DOHH2 (cell line): ENCODE data around the gene GLMP.

Source experiments
- EZH2phosphoT487 ChIP-seq: fragments of 200-600 bp; sonication (generic); IDR thresholded peaks from 2 replicates; pipeline ENCODE4 v1.6.1; 2017; ENCODE audit warnings: borderline replicate concordance, mild to moderate bottlenecking, antibody characterized with exemption, low read length, moderate library complexity, mixed read lengths
- TF ChIP-seq, protein P1 (sequence below): fragments of 200-600 bp; sonication (generic); IDR thresholded peaks from one replicate; pipeline ENCODE4 v1.5.1; 2014; ENCODE audit warnings: antibody characterized with exemption, mild to moderate bottlenecking, low read depth, low read length; ENCODE audit not compliant: poor library complexity, severe bottlenecking

DNA sequence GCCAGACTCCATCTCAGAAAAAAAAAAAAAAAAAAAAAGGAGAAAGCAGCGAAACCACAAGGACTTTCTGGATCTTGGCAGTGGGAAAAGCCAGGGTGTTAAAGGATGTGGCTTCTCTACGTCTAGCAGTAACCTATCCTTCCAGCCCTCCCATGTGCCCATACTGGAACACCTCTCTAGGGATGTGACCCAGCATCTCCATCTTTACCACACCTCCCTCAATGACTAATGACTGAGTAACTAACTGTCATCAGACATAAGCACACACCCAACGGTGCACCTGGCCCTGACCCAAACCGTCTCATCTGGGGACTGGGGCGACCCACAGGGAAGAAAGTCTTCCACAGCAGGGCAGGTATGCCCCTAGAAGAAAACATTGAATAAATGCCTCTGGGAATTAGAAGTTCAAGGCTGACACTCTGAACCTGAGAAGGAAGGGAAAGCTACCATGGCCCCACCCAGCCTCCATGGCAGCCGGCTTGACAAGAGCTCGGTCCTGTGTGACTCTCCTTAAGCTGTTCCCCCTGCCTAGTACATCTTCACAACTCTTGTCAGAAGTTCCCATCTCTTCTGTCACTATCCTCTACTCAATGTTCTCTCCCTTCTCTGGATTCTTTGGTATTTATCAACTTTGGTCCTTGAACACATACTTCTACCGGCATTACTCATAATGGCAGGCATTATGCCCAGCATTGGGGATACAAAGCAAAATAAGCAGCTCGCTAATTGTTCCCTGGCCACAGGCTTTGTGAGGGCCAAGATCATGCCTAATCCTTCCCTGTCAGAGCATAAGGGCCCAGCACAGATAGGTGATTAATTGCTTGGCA is 32.8 kb downstream of the GLMP start:
- TF ChIP-seq, protein P1, sequence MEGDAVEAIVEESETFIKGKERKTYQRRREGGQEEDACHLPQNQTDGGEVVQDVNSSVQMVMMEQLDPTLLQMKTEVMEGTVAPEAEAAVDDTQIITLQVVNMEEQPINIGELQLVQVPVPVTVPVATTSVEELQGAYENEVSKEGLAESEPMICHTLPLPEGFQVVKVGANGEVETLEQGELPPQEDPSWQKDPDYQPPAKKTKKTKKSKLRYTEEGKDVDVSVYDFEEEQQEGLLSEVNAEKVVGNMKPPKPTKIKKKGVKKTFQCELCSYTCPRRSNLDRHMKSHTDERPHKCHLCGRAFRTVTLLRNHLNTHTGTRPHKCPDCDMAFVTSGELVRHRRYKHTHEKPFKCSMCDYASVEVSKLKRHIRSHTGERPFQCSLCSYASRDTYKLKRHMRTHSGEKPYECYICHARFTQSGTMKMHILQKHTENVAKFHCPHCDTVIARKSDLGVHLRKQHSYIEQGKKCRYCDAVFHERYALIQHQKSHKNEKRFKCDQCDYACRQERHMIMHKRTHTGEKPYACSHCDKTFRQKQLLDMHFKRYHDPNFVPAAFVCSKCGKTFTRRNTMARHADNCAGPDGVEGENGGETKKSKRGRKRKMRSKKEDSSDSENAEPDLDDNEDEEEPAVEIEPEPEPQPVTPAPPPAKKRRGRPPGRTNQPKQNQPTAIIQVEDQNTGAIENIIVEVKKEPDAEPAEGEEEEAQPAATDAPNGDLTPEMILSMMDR, result no peak
- TF ChIP-seq EZH2phosphoT487, result no peak
